D721Med (cell line): ENCODE data around the gene CSF2.

ENCODE experiments used
- DNase-seq: peaks from one replicate; pipeline ENCODE4 v3.0.0; 2011; ENCODE audit warnings: low spot score; ENCODE audit not compliant: insufficient read length
- FAIRE-seq: peaks from 2 replicates; lab custom pipeline; 2011; peaks lifted over from hg19 to GRCh38; lab: Jason Lieb, UNC
- TF ChIP-seq, protein P1 (sequence below): IDR thresholded peaks from 2 replicates; pipeline ENCODE4 v1.5.1; 2012; ENCODE audit warnings: mild to moderate bottlenecking, control low read depth; ENCODE audit not compliant: insufficient read depth; ENCODE audit errors: missing control alignments

Gene CSF2

DNA sequence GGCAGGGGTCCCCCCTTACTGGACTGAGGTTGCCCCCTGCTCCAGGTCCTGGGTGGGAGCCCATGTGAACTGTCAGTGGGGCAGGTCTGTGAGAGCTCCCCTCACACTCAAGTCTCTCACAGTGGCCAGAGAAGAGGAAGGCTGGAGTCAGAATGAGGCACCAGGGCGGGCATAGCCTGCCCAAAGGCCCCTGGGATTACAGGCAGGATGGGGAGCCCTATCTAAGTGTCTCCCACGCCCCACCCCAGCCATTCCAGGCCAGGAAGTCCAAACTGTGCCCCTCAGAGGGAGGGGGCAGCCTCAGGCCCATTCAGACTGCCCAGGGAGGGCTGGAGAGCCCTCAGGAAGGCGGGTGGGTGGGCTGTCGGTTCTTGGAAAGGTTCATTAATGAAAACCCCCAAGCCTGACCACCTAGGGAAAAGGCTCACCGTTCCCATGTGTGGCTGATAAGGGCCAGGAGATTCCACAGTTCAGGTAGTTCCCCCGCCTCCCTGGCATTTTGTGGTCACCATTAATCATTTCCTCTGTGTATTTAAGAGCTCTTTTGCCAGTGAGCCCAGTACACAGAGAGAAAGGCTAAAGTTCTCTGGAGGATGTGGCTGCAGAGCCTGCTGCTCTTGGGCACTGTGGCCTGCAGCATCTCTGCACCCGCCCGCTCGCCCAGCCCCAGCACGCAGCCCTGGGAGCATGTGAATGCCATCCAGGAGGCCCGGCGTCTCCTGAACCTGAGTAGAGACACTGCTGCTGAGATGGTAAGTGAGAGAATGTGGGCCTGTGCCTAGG lies at the start of gene CSF2:
CSF2 (plus strand) TSS at position 559 of the 783 bp plus-strand sequence; CDS start at position 594, 35 bp downstream.
- no peak for FAIRE-seq
- TF ChIP-seq, protein P1, sequence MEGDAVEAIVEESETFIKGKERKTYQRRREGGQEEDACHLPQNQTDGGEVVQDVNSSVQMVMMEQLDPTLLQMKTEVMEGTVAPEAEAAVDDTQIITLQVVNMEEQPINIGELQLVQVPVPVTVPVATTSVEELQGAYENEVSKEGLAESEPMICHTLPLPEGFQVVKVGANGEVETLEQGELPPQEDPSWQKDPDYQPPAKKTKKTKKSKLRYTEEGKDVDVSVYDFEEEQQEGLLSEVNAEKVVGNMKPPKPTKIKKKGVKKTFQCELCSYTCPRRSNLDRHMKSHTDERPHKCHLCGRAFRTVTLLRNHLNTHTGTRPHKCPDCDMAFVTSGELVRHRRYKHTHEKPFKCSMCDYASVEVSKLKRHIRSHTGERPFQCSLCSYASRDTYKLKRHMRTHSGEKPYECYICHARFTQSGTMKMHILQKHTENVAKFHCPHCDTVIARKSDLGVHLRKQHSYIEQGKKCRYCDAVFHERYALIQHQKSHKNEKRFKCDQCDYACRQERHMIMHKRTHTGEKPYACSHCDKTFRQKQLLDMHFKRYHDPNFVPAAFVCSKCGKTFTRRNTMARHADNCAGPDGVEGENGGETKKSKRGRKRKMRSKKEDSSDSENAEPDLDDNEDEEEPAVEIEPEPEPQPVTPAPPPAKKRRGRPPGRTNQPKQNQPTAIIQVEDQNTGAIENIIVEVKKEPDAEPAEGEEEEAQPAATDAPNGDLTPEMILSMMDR, result no peak
- DNase-seq, result no peak

DNA sequence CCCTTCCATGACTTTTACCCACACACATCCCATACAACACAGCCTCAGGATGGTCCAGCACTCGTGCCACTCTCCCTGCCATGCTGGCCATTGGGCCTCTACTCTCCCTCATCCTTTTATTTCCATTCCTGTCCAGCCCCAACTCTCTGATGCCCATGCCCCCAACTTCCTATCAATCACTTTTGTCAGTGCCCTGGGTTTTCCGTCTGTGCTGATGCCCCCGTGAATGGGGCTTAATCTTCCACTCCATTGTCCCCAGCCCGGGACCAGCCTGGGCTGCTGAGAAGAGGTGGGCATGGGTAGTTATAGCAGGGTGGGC lies 49.5 kb upstream of the CSF2 start:
- no peak for FAIRE-seq
- DNase-seq, result no peak
- TF ChIP-seq, protein P1, result no peak

DNA sequence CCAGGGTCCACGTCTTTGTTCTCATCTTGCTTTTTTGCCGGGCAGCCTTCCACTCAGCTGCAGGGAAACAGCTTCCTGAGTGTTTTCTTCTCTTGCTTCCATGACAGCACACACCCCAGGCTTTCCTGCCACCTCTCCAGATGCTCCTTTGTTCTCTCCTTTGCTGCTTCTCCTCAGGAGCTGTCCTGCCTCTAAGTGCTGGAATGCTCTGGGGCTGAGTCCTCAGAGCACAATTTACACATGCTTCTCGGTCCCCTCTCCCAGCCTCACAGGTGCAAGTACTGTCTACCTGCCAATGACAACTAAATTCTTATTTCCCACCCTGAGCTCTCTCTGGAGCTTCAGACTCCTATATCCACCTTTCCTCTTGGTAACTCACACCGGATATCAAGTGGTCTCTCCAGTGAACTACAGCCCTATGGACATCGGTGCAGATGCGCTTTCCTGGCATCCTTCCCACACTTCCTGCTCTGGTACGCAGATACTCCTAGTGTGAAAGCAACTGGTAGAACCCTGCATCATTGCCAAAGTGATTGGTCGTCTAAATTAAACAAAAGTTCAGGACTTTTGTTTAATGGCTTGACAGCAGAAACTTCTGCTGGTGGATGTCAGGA lies 48.7 kb upstream of the CSF2 start:
- FAIRE-seq (no peak), DNase-seq (no peak)
- TF ChIP-seq, protein P1, result no peak

DNA sequence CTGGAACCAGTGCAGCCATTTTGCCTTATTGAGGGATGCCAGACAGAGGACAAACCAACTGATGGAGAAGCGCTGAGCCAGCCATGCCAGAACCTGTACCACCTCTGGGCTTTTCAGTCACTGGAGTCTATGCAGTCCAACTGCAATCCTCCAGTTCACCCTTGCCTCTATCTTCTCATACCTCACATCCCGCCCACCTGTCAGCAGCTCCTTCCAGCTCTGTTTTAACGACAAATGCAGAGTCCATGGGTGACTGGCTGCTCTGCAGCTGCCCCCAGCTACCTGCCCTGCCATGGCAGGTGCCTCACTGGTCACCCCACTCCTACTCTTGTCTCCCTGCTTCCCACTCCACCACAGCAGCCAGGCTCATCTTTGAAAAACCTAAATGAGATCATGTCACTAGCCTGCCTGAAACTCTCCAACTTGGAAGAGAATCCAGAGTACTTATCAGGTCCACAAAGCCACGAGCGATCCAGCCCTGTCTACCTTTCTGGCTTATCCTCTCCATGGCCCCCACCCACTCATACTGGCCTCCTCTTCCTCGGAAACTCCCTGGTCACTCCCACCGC lies 48.1 kb upstream of the CSF2 start:
- DNase-seq (no peak), FAIRE-seq (no peak)
- TF ChIP-seq, protein P1, result no peak

DNA sequence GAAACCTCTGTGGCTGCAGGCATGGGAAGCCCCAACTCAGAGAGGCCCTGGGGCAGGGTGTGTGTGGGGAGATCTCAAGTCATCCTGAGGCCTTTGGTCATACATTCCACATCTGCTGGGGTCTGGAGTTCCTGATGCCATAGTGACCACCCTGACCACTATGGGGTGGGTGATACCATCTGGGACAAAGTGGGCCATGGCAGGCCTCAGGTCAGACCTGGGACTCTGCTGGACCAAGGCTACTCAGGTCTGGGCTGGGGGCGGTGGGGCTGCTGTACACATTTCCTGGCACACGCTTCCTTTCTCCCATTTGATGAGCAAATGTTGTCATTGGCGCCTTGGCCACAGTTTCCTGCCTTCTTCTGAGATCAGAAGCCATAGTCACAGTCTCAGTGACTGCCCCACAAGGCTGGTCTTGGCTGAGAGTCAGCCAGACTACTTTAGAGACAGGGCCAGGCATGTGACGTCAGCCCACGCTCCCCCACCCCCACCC lies 47.0 kb upstream of the CSF2 start:
- TF ChIP-seq, protein P1, result no peak
- DNase-seq, result no peak
- FAIRE-seq, result no peak

DNA sequence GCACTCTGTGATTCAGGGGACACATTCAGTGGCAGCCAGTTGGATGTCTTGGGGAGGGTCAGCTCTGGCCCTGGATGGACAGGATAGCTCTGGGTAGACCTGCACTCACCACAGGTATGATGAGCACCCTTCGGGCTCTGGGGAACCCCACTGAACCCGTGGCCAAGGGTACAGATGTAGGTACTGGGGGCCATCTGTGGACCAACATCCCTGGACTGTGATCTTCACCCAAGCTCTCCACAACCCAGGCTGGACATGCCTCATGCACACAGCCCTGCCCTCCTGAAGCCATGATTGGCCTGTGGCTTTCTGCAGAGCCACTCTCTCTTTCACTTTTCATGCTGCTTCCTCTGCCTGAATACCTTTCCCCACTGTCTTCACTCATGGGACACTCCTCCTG lies 46.6 kb upstream of the CSF2 start:
- FAIRE-seq (no peak), DNase-seq (no peak)
- TF ChIP-seq, protein P1, result no peak
